CD14-positive monocyte (primary cell): Measurements from ENCODE around the gene CHI3L1. TPM values are rescaled to one million over a fixed set of nuclear protein-coding genes. Genes with fewer than 3 reads are reported as not detected.

ENCODE experiments used
- DNase-seq, 3 donors: peaks; one replicate each; pipeline ENCODE4 v3.0.0-alpha.2; 2011 to 2022
- H2AFZ ChIP-seq: 2 replicates; pipeline ENCODE4 v1.6.0; 2012; ENCODE audit warnings: mild to moderate bottlenecking, low read depth, low read length, inconsistent platforms; ENCODE audit not compliant: insufficient read depth, poor library complexity, severe bottlenecking
- H3K27ac ChIP-seq, 2 donors: 1 replicate in 1 of 2; 2 replicates in 1 of 2; pipeline ENCODE4 v1.5.1; 2012 to 2013; ENCODE audit warnings: low read length in 2 of 2, control low read depth in 1 of 2, inconsistent platforms in 1 of 2, low read depth in 1 of 2, mild to moderate bottlenecking in 1 of 2
- H3K27me3 ChIP-seq, 2 donors: one replicate each; pipeline versions ENCODE4 v1.6.0 to v1.6.1; 2011 to 2013; ENCODE audit warnings: low read length in 2 of 2; ENCODE audit not compliant: control insufficient read depth in 2 of 2, insufficient read depth in 2 of 2
- H3K36me3 ChIP-seq, 2 donors: replicated peaks in 1 of 2; 1 replicate in 1 of 2; 2 replicates in 1 of 2; pipeline versions ENCODE4 v1.5.1 to v1.6.1; 2012 to 2013; ENCODE audit warnings: low read length in 2 of 2, control low read depth in 1 of 2, inconsistent platforms in 1 of 2, mild to moderate bottlenecking in 1 of 2; ENCODE audit not compliant: insufficient read depth in 2 of 2, control insufficient read depth in 1 of 2
- H3K4me1 ChIP-seq, 2 donors: 1 replicate in 1 of 2; 2 replicates in 1 of 2; pipeline versions ENCODE4 v1.5.1 to v1.6.1; 2012 to 2013; ENCODE audit warnings: low read length in 2 of 2, control low read depth in 1 of 2, inconsistent platforms in 1 of 2, mild to moderate bottlenecking in 1 of 2, moderate library complexity in 1 of 2; ENCODE audit not compliant: insufficient read depth in 2 of 2, control insufficient read depth in 1 of 2
- H3K4me2 ChIP-seq: replicated peaks from 2 replicates; pipeline ENCODE3; 2012; ENCODE audit warnings: low read length, moderate library complexity, mild to moderate bottlenecking; ENCODE audit not compliant: poor library complexity, severe bottlenecking; ENCODE audit errors: extremely low read depth
- H3K4me3 ChIP-seq, 3 experiments: fragments of 200-600 bp in 1 of 3; sonication (generic) in 1 of 3; replicated peaks in 1 of 3; 1 replicate in 2 of 3; 2 replicates in 1 of 3; pipeline ENCODE4 v1.5.1; 2011 to 2013; ENCODE audit warnings: low read length in 3 of 3, mild to moderate bottlenecking in 3 of 3, control low read depth in 2 of 3, low read depth in 2 of 3, inconsistent platforms in 1 of 3, moderate library complexity in 1 of 3
- H3K79me2 ChIP-seq: 2 replicates; pipeline ENCODE4 v1.6.0; 2012; ENCODE audit warnings: mild to moderate bottlenecking, control low read depth, inconsistent platforms, low read length, moderate library complexity; ENCODE audit not compliant: insufficient read depth
- H3K9ac ChIP-seq: 2 replicates; pipeline ENCODE4 v1.6.0; 2017; ENCODE audit warnings: low read length, mild to moderate bottlenecking; ENCODE audit not compliant: insufficient read depth, poor library complexity, severe bottlenecking
- H3K9me3 ChIP-seq, 2 donors: replicated peaks in 1 of 2; 1 replicate in 1 of 2; 2 replicates in 1 of 2; pipeline versions ENCODE4 v1.5.1 to v1.6.1; 2012 to 2013; ENCODE audit warnings: low read length in 2 of 2, control low read depth in 1 of 2; ENCODE audit not compliant: control insufficient read depth in 1 of 2, insufficient read depth in 1 of 2
- H4K20me1 ChIP-seq: 2 replicates; pipeline ENCODE4 v1.6.0; 2012; ENCODE audit warnings: mild to moderate bottlenecking, low read length, control low read depth, moderate library complexity; ENCODE audit not compliant: insufficient read depth
- H3K27ac Mint-ChIP-seq, 7 donors: one replicate each; pipeline ENCODE4 v1.8.0; 2020; ENCODE audit warnings: mild to moderate bottlenecking in 7 of 7, mixed read lengths in 7 of 7, moderate library complexity in 6 of 7, inconsistent platforms in 2 of 7
- H3K27me3 Mint-ChIP-seq, 3 donors: one replicate each; pipeline ENCODE4 v1.8.0; 2021 to 2022; ENCODE audit warnings: low read depth in 3 of 3, mild to moderate bottlenecking in 3 of 3, mixed read lengths in 3 of 3, moderate library complexity in 3 of 3, inconsistent platforms in 1 of 3
- H3K36me3 Mint-ChIP-seq, 2 donors: one replicate each; pipeline ENCODE4 v1.8.0; 2020; ENCODE audit warnings: mixed read lengths in 2 of 2, inconsistent platforms in 1 of 2, mild to moderate bottlenecking in 1 of 2
- H3K4me1 Mint-ChIP-seq: one replicate; pipeline ENCODE4 v1.8.0; 2020; ENCODE audit warnings: mild to moderate bottlenecking, mixed read lengths
- H3K4me3 Mint-ChIP-seq, 2 donors: one replicate each; pipeline ENCODE4 v1.8.0; 2020; ENCODE audit warnings: mild to moderate bottlenecking in 2 of 2, mixed read lengths in 2 of 2, moderate library complexity in 1 of 2
- H3K9me3 Mint-ChIP-seq, 7 donors: one replicate each; pipeline ENCODE4 v1.8.0; 2020 to 2022; ENCODE audit warnings: mixed read lengths in 7 of 7, mild to moderate bottlenecking in 6 of 7, moderate library complexity in 6 of 7, inconsistent platforms in 2 of 7
- WGBS: methylation state at CpG from one replicate; pipeline ENCODE4 v1.1.5; 2013; ENCODE audit warnings: missing lambda C conversion rate; ENCODE audit not compliant: insufficient coverage; 5-methylcytosine and 5-hydroxymethylcytosine counted together
- intact Hi-C, 2 donors: fragments of 100-400 bp; cut with micrococcal nuclease; formaldehyde crosslinking; loops; one replicate each; pipeline versions ENCODE4 v1.15.0 to v1.15.1; 2023
- polyA plus RNA-seq, 3 donors: library from polyadenylated mRNA; depleted of rRNA in 1 of 3; unstranded in 2 of 3; stranded (reverse) in 1 of 3; fragments of 300-500 nt in 2 of 3; fragments of >200 nt in 1 of 3; fragmentation: Illumina TruSeq in 2 of 3; gene quantifications; 1 replicate in 2 of 3; 2 replicates in 1 of 3; pipeline ENCODE4 v1.2.3, GENCODE V29; 2012 to 2021
- TF ChIP-seq, protein P1 (sequence below): fragments of 200-600 bp; IDR thresholded peaks from one replicate; pipeline ENCODE4 v1.8.0; 2022; ENCODE audit warnings: antibody characterized with exemption, mild to moderate bottlenecking

CHI3L1 gene
- polyA plus RNA-seq, 3 donors = 0.37 to 0.44 (median 0.43) TPM

DNA sequence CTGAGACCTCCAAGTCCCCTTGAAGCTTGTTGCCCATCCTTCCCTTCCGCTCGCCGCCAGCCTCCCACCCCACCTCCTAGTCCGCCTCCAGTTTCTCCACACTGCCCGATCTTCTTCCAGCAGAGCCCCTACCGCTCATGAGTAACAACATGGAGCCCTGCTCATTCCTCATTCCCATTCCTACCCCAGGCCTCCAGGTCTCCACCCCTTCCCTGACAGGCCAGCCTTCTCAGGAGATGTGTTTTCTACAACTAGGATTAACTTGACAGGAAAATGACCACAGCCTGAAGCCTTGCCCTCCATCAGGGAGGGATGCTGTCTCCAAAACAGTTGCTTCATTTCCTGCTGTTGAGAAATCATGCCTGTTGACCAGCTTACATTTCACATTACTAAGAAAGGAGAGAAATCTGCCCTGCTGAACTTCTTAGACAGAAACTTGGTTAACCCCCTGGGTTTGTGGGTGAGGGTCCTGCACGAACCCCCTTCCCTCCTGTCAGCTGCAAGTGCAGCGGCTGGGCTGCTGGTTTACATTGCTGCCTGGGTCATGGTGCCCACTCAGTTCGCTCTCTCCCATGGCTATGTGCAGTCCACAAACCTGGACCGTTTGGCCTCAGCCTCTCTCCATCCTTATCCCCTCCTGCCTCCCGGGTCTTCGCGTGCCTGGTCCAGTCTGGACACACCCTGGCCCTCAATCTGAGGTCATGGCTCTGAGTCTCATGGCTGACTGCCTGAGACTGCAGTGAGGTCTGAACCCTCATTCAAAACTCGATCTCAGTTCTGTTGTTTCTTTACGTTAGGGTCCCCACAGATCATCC, 16.1 kb upstream of the CHI3L1 start:
- TF ChIP-seq, protein P1, sequence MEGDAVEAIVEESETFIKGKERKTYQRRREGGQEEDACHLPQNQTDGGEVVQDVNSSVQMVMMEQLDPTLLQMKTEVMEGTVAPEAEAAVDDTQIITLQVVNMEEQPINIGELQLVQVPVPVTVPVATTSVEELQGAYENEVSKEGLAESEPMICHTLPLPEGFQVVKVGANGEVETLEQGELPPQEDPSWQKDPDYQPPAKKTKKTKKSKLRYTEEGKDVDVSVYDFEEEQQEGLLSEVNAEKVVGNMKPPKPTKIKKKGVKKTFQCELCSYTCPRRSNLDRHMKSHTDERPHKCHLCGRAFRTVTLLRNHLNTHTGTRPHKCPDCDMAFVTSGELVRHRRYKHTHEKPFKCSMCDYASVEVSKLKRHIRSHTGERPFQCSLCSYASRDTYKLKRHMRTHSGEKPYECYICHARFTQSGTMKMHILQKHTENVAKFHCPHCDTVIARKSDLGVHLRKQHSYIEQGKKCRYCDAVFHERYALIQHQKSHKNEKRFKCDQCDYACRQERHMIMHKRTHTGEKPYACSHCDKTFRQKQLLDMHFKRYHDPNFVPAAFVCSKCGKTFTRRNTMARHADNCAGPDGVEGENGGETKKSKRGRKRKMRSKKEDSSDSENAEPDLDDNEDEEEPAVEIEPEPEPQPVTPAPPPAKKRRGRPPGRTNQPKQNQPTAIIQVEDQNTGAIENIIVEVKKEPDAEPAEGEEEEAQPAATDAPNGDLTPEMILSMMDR = no peak
- Mint-ChIP-seq H3K4me1 (peaks cover 67% of the 10 kb centered on the region), H3K9me3 (peaks cover 0 to 3% (median 1%) of the 10 kb centered on the region in 7 donors), H3K4me3 (peak overlapping the region; percentile 67 to 91), H3K27me3 (peaks cover 2 to 6% (median 6%) of the 10 kb centered on the region in 3 donors), H3K36me3 (peaks cover 0 to 7% of the 10 kb centered on the region in 2 donors), H3K27ac (peak overlapping the region; percentile 79 to 96 (median 89))
- Histone ChIP-seq H3K9me3 (no peaks in the 10 kb centered on the region), H3K4me3 (peak overlapping the region in 1 of 3 experiments; percentile 57), H3K36me3 (no peaks in the 10 kb centered on the region), H3K9ac (peak overlapping the region; percentile 32), H4K20me1 (no peaks in the 10 kb centered on the region), H3K4me2 (peak overlapping the region; percentile 74), H3K79me2 (no peaks in the 10 kb centered on the region), H2AFZ (peak overlapping the region; percentile 77), H3K27me3 (no peaks in the 10 kb centered on the region), H3K27ac (peak overlapping the region; percentile 52 to 70), H3K4me1 (peaks cover 54 to 55% of the 10 kb centered on the region in 2 donors)
- 20% methylated on average over 12 of the region's 15 CpGs for WGBS
- intact Hi-C loops = no loop called here
- peak; percentile 64 to 85 (median 69) for DNase-seq

DNA sequence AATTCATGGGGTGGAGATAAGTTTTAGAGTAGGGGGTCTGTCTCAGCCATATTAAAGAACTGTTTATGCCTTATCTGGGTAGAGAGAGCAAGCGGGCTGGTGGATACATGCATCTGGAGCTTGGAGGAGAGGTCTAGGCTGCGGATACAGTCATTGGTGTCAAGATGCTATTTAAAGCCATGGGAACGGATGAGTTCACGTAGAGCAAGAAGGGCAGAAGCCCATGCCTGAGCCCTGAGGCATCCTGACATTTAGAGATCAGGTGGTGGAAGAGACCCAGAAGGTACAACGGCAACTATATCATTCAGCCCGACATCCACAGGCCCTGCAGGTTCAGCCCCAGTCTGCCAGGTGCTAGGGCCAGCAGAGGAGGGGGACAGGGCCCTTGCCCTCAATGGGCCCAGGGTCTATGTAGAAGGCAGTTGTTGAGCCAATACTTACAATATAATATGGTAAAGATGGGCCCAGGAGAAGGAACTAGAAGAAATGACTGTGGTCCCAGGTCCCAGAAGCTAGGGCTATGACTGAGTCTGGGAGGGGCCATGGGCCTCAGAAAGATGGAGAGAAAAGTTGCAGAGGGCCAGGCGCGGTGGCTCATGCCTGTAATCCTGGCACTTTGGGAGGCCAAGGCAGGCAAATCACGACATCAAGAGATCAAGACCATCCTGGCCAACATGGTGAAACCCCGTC, 15.2 kb upstream of the CHI3L1 start:
- Histone ChIP-seq H3K27ac (no peak overlapping the region), H3K9ac (no peak overlapping the region), H2AFZ (no peak overlapping the region), H3K4me3 (peak overlapping the region in 1 of 3 experiments; percentile 57), H3K36me3 (no peaks in the 10 kb centered on the region), H4K20me1 (no peaks in the 10 kb centered on the region), H3K4me2 (no peak overlapping the region), H3K79me2 (no peaks in the 10 kb centered on the region), H3K27me3 (no peaks in the 10 kb centered on the region), H3K4me1 (peaks cover 53 to 55% of the 10 kb centered on the region in 2 donors), H3K9me3 (peaks cover 0 to 3% of the 10 kb centered on the region in 2 donors)
- 78% methylated on average over 7 of the region's 10 CpGs for WGBS
- Mint-ChIP-seq H3K9me3 (peaks cover 0 to 9% (median 3%) of the 10 kb centered on the region in 7 donors), H3K27me3 (peaks cover 2 to 6% (median 4%) of the 10 kb centered on the region in 3 donors), H3K27ac (peak overlapping the region in 6 of 7 donors; percentile 79 to 96 (median 88)), H3K4me3 (no peak overlapping the region), H3K36me3 (peaks cover 0 to 9% of the 10 kb centered on the region in 2 donors), H3K4me1 (peaks cover 70% of the 10 kb centered on the region)
- intact Hi-C loops = no loop called here
- DNase-seq = no peak
- TF ChIP-seq, protein P1 = no peak
